Measurements from ENCODE around the gene KNL1.
"Not testable (repeated sequence)": the region's sequence is repeated elsewhere in the genome, so short reads cannot be mapped to it uniquely, and the experiment has no call there.

Gene KNL1

DNA sequence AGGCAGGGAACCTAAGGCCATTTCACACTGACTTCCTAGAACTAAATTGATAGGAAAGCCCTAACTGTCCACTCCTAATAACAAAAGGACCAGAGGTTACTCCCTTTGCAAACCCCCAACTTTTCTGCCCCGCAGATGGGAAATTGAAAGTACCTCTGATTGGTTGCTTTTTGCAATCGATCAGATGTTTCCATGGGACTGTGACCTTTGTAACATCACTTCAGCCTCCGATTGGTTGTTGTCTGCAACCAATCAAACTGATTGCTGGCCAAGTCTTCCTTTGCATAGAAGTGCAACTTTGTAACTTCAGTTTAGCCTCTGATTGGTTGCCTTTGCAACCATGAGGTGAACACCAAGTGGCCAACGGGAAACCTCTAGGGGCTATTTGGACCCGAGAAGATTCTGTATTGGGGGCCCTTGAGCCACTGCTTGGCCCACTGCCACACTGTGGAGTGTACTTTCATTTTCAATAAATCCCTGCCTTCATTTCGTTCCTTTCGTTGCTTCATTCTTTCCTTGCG, 11.3 kb upstream of the KNL1 start:
- DNase-seq: no peak

DNA sequence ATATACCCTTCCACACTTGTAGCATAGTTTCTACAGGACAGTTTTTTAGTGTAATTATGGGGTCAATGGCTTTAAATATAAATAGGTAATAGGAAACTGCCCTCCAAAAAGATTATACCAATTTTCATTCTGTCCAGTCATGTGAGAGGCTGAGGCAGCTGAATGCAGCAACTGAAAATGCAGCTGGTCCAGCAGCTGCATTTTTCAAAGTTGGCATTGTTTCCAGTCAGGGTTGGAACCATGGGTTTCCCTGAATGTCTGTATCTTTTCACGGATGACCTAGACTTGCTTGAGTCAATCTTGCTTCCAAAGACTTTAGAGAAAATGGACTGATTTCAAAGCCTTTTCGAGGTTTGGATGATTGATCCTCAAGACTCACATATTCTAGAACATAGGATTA, 9.9 kb upstream of the KNL1 start:
- DNase-seq: no peak

DNA sequence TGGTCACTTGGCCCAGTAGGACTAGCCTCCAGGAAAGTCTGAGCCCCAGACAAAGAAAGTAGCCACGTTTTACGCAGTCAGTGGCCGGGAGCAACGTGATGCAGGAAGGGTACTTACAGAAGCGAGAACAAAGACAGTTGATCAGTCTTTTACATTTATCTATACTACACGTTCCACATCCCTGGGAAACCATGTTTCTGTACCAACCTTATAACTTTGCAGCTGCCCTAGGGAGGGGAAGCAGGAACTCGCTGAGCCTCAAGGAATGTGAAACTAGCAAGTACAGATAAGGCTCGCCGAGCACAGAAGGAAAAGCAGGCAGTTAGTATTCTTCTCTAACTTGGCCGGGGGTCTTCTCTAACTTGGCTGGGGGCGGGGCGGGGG, 3.4 kb upstream of the KNL1 start:
- DNase-seq: no peak

DNA sequence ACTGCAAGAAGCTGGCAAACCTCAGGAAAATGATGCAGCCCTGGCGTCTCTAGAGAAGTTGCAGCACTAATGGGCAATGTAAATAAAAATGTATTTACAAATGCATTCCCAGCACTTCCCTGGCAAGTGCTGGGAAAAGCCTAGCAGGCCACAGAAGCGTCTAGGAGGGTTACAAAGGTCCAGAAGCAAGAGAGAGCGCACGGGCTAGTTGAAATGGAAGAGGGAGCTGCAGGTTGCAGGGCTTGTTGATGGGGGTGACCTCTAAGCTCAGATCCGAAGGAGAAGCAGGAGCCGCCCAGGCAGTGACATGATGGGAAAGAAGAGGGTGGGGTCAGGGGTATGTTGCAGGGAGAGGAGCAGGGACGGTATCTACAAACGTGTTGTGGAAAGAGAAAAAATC, 2.7 kb upstream of the KNL1 start:
- DNase-seq: no peak

DNA sequence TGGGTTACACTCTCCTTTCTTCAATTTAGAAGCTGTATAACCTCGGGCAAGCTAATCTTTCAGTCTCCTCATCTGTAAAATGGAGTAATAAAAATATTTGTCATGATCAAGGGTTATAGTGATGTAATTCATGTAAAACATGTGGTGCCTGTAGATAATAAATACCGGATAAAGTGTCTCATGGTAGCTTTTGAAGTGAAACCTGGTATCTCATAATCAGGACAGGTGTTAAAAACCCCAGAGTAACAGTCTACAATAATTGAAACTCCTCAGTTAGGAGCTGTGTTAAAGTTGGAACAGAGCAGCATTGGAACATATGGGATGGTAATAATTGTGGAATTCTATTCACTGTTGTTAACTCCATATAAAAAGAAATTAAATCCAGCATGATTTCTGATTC, 884 bp upstream of the KNL1 start:
- DNase-seq: no peak

DNA sequence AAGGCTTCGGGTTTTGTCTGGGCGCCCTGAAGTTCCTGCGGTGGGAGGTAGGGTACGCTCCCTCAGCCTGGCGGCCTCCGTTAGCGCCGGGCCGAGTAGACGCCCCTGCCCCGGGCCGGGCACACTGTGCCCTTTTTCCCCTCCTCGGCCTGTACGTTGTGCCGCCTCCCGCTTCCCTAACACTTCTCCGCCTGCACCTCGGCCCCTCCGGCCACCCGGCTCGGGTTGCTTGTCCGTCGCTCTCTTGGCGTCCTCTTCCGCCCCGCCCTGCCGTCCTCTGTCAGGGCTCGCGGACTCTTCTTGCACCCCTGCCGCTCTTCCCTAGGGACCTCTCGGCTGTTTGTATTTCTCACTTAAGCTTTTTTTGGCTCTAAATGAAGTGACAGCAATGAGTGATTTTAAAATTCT, 384 bp downstream of the KNL1 start:
- no peak for DNase-seq

DNA sequence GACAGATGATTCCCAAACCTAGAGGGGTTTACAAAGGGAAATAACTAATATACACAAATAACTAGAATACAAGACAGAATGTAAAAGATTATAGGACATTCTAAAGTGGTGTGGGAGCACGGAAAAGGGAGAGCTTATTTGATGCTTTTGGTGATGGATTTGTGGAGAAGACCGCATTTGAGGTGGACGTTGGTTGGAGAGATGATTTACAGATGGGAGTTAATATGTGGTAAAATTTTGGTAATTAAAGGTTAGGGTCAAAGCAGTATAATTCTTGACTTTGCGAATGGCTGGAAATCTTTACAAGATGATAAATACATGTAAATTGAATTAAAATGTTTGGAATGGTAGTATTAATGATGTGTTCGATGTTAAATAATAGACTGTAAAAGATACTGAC, 1.2 kb downstream of the KNL1 start:
- no peak for DNase-seq

DNA sequence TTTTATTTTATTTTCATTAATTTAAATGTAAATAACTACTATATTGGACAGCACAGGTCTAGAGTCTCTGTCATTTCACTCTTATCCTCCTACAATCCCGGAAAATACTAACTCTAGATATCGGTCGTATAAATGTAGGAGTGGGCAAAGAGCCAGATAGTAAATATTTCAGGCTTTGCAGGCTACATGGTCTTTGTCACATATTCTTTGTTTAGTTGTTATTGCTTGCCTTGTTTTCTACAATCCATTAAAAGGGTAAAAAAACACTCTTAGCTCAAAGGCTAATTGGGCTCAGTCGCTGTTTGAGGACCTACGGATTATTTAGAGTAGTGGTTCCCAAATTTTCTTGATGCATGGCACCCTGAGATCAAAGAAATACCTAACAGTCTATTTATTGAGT, 1.7 kb downstream of the KNL1 start:
- no peak for DNase-seq

DNA sequence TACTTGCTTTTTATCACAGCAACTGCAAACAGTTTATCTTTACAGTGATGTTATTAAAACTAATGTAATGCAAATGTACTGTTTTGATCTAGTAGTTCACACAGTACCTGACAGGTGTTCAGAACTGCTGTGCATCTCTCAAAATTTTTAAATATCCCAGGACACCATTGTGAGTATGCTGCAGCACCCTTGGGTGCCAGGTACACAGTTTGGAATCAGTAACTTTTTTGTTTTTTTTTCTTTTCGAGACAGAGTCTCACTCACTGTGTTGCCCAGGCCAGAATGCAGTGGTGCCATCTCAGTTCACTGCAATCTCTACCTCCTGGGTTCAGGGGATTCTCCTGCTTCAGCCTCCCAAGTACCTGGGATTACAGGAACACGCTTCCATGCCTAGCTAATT, 3.0 kb downstream of the KNL1 start:
- no peak for DNase-seq

DNA sequence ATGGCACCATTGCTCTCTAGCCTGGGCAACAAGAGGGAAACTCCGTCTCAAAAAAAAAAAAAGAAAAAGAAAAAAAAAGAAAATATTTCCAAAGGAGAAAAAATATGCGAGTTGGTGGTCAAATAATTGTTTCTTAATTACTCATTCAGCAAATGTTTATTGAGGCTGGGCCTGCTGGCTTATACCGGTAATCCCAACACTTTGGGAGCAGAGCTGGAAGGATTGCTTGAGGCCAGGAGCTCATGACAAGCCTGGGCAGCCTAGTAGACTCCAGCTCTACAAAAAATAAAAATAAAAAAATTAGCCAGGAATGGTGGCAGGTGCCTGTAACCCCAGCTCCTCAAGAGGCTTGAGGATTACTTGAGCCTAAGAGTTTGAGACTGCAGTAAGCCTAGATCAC, 4.1 kb downstream of the KNL1 start:
- no peak for DNase-seq

DNA sequence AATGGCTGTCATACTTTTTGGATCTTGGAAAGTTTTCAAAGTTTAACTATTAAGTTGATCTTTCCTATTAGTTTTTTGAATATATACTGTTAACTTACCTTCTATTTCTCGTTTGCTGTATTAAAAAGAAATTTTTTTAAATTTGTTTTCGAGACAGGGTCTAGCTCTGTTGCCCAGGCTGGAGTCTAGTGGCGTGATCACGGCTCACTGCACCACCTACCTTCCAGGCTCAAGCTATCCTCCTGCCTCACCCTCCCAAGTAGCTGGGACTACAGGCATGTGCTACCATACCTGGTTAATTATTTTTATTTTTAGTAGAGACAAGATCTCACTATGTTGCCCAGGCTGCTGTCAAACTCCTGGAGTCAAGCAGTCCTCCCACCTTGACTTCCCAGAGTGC, 4.6 kb downstream of the KNL1 start:
- DNase-seq: no peak

DNA sequence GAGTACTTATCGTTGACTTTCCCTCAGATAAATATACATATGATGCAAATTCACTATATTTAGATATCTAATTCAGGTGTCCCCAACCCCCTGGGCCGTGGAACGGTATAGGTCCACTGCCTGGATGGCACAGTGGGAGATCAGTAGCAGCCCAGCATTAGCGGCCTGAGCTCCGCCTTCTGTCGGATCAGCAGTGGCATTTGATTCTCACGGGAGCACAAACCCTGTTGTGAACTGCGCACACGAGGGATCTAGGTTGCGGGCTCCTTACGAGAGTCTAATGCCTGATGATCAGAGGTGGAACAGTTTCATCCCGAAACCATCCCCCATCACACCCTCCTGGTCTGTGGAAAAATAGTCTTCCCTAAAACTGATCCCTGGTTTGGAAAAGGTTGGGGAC, 6.9 kb downstream of the KNL1 start:
- DNase-seq: no peak

DNA sequence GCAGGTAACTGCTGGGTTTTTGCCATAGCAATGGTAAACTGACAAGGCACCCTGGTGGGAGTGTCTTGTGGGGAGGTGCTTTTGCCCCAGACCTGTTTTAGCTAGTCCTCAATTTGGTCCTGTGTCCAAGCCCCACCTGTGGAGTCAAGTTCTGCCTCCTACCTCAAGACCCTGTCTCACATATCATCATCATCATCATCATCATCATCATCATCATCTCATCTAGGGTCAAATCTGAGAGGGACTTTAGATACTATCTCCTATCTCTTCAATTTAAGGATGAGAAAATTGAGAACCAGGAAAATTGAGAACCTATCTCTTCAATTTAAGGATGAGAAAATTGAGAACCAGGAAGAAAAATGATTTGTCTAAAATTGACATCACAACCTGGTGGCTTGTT, 9.9 kb downstream of the KNL1 start:
- no peak for DNase-seq

DNA sequence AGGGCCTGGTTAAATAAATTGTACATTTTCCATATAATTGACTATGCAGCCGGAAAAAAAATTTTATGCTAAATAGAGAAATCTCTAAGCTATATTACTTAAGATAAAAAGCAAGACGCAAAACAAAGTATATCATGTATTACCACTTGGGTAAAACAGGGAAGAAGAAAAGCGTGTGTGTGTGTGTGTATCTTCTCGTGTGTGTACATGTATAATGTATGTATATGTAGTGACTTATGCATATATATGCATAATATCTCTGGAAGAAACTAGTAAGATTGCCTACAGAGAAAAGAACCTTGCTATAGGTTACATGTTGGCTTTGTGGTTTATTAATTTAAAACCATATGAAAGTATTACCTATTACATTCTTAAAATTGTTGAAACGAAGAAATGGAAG, 19.0 kb downstream of the KNL1 start:
- DNase-seq: no peak

DNA sequence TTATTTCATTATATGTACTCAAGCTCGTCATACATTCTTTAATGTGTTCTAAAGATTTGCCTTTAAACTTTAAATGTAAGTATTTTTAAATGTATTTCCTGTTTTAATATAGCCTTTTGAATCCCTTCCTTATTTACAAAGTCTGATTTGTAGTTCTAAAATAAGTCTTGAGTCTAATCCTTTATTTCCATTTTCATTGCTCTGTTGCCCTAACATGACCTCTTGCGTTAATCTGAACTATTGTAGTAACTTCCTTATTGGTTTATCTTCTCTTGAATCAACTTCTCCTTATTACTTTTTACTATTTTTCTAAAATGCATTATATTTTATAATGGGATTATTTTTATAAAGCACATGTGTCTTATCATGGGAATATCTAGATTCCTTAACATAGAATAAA, 24.0 kb downstream of the KNL1 start:
- DNase-seq: no peak

DNA sequence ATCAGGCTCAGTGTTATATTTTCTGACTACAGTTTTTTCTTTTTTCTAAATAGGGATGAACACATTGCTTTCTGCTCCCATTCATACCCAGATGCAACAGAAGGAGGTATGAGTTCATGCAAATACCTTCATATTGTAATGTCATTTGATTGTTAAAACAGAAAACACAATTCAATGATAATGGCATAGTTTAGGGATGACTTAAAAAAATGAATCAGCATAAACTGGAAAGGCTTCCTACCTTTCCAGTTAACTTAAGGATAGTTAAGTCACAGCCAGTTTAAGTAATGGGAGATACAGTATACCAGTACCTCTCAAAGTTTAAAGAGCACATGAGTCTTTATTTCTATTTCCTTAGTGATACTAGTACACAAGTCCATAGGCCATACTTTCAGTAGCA, 24.9 kb downstream of the KNL1 start:
- no peak for DNase-seq

DNA sequence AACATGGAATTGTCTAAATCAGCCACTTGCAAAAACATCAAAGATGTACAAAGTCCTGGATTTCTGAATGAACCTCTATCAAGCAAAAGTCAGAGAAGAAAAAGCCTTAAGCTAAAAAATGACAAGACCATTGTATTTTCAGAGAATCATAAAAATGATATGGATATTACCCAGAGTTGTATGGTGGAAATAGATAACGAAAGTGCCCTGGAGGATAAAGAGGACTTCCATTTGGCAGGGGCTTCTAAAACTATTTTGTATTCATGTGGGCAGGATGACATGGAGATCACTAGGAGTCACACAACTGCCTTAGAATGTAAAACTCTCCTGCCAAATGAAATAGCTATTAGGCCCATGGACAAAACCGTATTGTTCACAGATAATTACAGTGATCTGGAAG, 29.3 kb downstream of the KNL1 start:
- no peak for DNase-seq

DNA sequence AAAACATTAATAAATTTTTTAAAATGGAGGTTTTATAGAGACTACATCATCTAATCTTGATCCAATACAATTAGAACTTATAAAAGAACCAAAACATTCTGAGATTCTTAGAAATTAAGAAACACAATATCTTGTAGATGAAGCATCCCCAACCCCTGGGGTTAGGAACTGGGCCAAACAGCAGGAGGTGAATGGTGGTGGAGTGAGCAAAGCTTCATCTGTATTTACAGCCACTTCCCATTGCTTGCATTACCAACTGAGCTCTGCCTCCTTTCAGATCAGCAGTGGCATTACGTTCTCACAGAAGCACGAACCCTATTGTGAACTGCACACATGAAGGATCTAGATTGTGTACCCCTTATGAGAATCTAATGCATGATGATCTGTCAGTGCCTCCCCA, 36.3 kb downstream of the KNL1 start:
- no peak for DNase-seq

DNA sequence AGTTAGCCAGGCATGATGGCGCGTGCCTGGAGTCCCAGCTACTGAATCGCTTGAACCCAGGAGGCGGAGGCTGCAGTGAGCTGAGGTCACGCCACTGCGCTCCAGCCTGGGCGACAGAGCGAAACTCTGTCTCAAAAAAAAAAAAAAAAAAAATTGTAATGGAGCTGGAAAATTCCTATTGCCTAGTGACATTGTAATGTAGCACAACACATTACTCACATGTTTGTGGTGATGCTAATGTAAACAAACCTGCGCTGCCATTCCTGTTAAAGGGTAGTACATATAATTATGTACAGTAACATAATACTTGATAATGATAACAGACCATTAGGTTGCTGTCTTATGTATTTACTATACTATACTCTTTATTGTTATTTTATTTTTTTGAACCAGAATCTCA, 39.1 kb downstream of the KNL1 start:
- no peak for DNase-seq

DNA sequence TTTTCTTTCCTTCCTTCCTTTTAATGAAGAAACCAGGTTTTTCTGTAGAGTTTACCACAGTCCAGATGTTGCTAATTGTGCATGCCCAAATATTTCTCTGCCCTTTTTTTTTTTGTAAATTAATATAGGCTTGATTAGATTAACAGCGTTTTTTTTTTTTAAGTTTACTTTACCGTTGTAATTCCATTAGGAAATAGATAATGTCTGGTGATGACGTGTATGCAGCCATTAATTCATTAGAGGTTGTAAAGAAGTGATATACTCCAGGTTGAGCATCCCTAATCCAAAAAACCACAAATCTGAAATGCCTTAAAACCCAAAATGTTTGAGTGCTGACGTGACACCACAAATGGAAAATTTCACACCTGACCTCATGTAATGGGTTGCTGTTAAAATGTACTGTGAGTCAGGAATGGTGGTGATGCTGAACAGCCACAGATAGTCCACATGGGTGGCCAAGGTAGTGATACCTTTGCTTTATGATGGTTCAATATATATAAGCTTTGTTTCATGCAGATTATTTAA, 43.2 kb downstream of the KNL1 start:
- DNase-seq: no peak

DNA sequence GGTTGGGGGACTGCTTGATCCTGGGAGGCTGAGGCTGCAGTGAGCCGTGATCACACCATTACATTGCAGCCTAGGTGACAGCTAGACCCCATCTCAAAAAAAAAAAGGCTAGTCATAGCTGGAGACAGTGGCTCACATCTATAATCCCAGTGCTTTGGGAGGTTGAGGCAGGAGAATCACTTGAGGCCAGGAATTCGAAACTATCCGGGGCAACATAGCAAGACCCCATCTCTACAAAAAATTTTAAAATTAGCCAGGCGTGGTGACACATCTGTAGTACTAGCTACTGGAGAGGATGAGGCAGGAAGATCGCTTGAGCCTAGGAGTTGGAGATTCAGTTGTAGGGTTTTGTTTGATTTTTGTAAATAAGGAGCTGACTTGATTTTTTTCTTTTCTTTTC, 45.6 kb downstream of the KNL1 start:
- no peak for DNase-seq

DNA sequence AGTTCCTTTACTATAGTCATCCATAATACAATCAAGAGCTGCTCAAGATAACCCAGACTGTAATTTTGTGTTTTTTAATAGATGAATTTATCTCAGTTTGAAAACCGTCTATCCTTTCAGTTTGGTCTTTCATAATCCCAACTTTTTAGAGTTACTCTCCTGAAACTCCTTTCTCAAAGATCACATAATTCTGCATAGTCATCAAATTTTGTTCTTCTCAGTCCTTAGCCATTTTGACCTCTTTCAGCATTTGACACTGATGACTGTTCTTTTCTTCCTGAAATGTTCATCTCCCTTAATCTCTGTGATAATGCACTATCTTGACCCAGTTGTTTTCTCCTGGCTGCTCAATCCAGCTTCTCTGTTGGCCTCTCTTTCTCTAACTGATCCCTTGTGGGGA, 53.5 kb downstream of the KNL1 start:
- DNase-seq: no peak

DNA sequence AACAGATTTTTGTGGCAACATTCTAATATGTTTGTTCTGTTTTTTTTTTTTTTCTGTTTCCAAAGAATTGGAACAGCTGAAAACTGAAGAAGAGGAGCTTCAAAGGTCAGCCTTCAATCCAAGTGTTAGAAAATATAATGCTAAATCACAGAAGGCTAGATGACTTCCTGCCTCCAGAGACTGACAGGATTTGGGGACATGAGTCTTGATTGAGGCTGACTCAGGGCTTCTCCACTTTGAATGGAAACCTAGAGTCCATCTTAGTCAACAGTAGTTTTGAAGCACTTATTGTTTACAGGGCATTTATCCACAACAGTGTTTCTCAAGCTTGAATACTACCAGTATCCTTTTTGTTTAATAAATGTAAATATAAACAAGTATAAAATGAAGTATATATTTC, 56.4 kb downstream of the KNL1 start:
- DNase-seq: no peak

DNA sequence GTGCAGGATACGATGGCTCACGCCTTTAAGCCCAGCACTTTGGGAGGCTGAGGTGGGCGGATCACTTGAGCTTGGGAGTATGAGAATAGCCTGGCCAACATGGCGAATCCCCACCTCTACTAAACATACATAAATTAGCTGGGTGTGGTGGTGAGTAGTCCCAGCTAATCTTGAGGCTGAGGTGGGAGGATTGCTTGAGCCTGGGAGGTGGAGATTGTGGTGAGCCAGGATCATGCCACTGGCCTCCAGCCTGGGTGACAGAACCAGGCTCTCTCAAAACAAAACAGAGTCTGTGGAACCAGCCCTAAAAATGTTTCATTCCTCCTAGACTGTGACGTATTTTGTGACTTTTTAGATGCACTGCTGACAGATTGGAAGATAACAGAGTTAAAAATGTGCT, 66.6 kb downstream of the KNL1 start:
- no peak for DNase-seq

DNA sequence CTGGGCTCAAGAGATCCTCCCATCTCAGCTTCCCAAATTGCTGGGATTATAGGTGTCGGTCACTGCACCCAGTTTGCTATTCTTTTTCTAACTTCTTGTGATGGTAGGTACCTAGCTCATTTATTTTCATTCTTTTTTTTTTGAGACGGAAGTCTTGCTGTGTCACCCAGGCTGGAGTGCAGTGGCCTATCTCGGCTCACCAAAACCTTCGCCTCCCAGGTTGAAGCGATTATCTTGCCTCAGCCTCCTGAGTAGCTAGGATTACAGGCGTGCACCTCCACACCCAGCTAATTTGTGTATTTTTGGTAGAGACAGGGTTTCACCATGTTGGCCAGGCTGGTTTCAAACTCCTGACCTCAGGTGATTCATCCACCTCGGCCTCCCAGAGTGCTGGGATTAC, 70.9 kb downstream of the KNL1 start:
- DNase-seq: no peak

DNA sequence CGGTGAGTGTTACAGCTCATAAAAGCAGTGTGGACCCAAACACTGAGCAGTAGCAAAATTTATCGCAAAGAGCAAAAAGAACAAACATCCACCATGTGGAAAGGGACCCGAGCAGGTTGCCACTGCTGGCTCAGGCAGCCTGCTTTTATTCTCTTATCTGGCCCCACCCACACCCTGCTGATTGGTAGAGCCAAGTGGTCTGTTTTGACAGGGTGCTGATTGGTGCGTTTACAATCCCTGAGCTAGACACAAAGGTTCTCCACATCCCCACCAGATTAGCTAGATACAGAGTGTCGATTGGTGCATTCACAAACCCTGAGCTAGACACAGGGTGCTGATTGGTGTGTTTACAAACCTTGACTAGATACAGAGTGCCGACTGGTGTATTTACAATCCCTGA, 82.2 kb downstream of the KNL1 start:
- not testable (repeated sequence) for DNase-seq

All from NCI-H1417 treated with DMSO at 0.1 percent for 48 hours (cell line).